HuH-7 (cell line): ENCODE measurements around the gene SEMA3F.
"Not testable (repeated sequence)": the region's sequence is repeated elsewhere in the genome, so short reads cannot be mapped to it uniquely, and the experiment has no call there.

ENCODE experiments used
- DNase-seq: peaks from one replicate; pipeline ENCODE4 v3.0.0; 2011; ENCODE audit warnings: low spot score

Gene SEMA3F

DNA sequence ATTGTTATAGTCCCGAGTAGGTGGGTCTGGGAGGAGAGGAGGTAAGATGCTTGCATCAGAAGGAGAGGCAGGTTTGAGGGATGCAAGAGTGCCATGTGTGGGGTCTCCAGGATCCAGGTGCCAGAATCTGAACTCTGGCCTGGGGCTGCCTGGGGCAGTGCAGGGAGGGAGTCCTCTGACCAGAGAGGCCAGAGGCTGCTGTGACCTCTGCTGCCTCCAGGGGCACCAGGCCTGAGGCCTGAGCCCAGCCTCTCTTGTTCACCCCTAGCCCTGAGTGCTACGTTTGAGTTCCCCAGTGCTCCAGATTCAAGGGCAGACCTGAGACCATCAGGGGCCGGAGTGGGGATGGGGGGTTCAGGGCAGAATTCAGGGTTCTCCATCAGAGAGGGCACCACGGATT lies 57.4 kb downstream of the SEMA3F start:
- DNase-seq: peak; percentile 60

DNA sequence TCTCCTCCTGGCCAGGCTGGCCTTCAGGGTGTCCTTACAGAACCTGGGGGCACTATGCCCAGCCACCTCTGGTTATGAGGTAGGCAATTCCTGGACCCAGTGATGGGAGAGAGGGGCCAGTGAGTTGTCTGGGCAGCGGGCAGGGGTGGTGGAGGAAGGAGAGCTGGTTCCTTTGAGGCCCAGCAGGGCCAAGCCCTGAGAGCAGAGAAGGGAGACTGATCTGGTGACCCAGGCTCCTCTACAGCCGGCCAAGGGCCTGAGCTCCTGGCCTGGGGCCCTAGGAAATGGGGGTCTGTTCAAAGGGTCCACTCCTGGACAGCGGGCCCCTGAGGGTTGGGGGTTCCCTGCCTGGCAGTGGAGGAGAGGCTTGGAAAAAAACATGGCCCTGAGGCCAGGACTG lies 57.8 kb downstream of the SEMA3F start:
- DNase-seq: no peak

DNA sequence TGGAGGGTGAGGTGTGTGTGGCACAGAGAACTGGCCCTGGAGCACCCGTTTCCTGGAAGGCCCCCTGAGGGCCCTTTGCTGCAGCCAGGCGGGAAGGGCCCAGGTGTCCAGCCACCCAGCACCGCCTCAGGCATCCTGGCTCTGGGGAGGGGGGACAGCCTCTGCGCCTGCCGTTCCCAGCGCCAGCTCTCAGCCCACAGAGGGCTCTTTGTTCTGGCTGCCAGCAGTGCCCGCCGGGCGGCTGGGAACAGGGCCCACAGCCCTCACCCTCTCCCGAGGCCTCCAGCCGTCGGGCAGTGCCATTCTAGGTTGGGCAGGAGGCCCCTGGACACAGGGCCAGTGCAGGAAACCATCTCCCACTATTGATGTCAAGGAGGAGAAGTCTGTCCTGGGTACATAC lies 58.2 kb downstream of the SEMA3F start:
- DNase-seq: no peak

DNA sequence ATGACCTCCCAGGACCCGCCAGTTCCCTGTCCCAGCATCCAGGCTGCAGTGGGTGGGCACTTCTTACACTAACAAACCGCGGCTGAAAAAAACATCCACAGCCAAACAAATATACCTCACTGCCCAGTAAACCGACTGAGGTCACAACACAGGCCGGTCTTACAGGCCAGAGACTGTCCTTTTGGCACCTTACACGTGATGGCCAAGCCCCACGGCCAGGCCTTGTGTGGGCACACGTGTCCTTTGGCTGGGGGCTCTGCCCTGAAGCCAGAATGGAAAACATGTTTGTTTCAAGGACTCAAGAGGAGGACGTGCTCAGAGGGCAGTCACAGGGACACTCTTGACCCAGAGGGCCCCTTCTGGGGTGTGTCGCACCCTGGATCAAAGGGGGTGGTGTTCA lies 59.7 kb downstream of the SEMA3F start:
- no peak for DNase-seq

DNA sequence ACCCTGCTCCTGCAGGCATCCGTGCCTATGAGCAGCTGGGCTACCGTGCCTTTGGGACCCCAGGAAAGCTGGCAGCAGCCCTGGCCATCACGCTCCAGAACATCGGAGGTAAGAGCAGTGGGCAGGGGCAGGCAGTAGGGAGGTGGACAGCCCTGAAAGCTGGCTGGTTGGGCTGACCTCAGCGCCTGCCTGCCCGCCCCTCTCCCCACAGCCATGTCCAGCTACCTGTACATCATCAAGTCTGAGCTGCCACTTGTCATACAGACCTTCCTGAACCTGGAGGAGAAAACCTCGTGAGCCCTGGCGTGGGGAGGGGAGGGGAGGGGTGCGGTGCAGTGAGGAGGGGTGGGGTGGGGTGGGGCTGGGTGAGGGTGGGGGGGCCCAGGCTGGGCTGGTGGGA lies 60.4 kb downstream of the SEMA3F start:
- no peak for DNase-seq

DNA sequence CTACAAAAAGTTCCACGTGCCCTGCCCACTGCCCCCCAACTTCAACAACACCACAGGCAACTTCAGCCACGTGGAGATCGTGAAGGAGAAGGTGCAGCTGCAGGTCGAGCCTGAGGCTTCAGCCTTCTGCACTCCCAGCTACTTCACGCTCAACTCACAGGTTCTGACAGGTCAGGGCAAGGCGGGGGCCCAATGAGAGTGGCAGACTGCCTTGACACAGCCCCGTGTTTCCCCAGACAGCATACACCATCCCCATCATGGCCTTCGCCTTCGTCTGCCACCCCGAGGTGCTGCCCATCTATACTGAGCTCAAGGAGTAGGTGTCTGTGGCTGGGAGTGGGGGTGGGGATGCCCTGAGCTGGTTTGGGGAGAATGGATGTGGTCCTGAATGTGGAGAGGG lies 62.6 kb downstream of the SEMA3F start:
- no peak for DNase-seq

DNA sequence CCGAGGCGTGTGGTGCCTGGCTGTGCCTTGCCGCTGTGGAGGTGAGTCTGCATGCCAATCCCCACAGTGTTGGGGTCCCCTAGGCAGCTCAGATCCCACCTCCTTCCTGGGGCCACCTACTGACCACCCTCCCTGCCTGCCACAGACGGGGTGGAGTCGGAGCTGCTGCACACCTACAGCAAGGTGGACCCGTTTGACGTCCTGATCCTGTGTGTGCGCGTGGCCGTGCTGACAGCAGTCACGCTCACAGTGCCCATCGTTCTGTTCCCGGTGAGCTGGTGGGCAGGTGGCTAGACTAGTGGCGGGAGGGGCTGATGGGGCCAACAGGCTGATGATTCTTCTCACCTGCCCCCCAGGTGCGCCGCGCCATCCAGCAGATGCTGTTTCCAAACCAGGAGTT lies 63.3 kb downstream of the SEMA3F start:
- DNase-seq: no peak

DNA sequence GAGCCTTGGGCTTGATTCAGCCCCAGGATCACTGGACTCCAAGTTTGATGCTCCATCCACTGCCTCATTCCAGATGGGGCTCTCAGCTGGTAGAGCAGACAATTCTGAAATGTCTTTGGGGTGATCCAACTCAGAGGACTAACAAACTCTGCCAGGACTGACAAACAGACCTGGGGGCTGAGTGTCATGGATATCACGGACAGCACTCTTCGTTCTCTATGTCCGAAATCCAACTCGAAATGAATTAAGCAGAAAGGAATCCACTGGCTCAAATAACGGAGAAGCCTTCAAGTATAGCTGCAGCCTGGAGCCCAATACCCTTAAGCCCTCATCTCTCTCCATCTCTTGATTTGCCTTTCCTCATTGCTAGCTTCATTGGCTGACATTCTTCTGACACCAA lies 64.2 kb downstream of the SEMA3F start:
- no peak for DNase-seq

DNA sequence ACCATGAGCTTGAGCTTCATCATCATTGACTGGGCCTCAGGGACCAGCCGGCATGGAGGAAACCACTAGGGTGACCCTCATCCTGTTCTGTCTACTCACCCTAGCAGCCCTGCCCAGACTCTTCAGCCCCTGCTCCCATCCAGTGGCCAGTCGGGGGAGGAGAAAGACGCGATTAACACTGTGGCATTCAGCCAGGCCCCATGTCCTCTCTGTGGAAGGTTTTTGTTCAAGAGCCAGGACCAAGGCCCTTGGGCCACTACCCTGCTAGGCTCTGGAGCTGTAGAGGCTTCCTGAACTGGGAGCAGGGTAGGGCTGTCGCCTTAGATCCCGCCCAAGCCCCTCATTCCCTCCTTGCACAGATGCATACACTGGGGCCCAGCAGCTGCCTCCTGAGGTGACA lies 65.0 kb downstream of the SEMA3F start:
- no peak for DNase-seq

DNA sequence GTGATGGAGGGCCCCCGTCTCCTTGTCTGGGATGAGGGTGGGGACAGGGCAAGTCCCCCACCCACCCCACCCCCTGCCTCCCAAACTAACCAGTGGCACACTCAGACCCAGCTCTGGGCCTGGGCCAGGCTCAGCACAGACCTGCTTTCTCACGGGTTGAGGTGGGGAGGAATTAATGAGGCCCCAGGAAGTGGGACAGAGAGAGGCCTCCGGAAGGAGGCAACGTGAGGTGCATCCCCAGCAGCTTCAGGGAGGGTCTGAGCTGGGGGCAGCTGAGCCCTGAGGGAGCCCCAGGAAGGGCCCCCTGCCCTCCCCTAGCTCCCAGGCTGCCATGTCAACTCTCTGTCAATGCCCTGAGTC lies 65.9 kb downstream of the SEMA3F start:
- no peak for DNase-seq

DNA sequence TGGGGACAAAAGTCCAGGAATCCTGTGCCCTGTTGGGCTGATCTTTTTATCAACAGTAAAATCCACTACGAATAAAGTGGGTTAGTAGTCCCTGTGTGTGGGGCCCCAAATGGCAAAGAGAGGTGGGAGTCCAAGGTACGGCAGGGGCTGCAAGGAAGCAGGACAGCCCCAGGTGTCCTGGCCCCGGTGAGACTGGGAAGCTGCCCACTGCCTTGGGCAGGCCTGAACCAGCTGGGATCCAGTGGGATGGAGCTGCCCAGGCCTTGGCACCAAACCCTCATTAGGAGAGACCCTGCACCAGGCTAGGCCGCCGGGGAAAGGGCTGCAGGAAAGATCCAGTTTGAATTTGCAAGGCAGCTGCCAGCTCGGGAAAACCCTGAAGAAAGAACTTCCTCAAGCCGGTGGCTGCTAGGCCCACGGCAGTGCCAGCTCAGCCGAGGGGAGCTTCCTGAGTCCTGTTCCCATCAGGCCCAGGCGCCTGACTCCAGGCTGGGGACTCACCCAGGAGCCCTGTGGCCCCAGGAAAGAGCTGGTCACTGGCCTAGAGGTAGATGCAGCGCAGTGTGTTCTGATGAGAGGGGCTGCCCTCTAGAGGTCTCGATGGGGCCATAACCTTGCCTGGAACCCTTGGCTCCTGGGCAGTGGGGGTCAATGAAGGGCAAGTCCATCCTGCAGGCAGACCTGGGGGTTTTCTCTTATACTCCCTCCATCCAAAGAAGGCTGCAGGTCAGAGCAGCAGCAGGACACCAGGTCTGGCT lies 66.5 kb downstream of the SEMA3F start:
- peak; percentile 76 for DNase-seq

DNA sequence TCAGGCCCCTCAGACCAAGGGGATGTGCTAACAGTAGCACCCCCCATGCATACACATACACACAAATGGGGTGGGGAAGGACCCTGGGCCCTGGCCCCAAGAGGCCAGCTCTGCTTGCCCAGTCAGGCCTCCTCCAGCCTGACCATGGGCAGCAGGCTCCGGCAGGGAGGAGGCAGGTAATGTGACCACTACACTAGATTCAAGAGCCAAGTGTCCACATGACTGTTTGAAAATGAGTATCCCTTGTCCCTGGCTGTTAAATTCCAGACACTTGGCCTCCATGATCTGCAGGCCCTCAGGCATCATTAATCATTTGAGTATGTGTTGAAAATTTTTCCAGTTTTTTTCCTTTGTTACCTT lies 67.0 kb downstream of the SEMA3F start:
- DNase-seq: no peak

DNA sequence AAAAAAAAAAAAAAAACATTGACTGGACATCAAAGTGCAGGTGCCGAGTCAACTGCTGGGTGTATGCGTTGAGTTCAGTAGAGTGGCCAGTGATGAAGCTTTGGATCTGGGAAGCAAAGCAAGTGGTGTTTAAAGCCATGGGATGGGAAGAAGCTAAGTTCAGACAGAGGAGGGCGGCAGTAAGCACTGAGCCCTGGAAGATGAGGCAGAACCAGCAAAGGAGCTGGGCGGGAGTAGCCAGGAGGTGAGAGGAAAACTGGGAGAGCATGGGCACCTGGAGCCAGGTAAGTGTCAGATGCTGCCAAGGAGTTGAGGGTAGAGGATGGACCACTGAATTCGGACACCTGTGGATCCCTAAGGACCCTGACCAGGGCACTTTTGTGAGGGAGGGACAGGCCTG lies 69.5 kb downstream of the SEMA3F start:
- DNase-seq: no peak

DNA sequence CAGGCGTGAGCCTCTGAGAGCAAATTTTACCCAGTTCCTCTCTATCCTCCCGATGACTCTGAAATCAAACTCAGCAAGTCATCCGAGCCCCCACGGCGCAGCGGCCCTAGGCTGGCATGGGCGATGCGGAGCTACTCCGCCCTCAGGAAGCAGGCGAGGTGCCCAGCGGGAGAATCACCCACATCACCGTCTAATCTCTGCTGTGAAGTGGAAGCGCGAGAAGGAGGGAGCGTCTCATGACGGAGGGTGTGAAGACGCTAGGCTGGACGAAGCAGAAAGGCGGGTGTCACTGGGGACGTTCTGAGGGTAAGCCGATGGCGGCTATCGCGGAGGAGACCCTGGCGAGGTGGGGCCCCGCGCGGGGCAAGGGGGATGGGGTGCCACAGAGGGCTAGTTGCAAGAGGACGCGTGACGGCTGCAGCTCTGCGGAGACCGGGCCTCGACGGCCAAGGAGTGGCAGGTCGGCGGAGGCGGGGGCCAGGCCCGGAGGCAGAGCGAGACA lies 71.8 kb downstream of the SEMA3F start:
- DNase-seq: no peak

DNA sequence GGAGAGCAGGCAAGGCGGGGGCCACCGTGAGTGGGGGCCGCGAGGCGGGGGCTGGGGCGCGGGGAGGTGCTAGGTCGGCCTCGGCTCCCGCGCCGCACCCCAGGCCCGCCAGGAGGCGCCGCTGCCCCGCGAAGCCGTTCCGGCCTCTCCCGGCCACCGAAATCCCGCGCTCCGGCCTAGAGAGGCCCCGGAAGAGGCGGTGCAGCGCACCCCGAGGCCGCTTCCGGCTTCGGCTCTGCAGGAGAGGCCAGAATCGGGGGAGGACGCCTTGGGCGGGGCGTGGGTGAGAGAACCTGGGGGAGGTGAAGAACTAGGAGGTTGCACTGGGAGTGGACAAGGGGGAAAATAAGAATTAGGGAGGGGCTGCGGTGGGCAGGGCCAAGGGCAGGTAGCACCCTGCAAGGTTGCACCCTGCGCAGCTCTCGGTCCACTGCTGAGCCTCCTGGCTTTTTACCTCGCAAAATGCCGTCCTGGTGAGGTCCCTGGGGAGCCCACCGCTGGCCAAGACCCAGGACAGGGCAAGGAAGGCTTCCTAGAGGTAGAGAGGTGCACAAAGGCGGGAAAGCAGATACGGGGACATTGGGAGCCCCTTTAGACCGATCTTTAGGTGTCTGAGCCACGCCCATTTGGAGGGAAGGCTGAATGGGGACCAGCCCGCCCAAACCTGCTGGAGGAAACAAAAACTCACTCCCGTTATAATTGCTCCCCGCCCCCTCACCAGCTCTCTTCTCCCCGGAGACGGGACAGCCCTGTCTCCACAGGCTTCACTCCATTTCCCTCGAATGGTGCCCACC lies 72.5 kb downstream of the SEMA3F start:
- peak; percentile 92 for DNase-seq

DNA sequence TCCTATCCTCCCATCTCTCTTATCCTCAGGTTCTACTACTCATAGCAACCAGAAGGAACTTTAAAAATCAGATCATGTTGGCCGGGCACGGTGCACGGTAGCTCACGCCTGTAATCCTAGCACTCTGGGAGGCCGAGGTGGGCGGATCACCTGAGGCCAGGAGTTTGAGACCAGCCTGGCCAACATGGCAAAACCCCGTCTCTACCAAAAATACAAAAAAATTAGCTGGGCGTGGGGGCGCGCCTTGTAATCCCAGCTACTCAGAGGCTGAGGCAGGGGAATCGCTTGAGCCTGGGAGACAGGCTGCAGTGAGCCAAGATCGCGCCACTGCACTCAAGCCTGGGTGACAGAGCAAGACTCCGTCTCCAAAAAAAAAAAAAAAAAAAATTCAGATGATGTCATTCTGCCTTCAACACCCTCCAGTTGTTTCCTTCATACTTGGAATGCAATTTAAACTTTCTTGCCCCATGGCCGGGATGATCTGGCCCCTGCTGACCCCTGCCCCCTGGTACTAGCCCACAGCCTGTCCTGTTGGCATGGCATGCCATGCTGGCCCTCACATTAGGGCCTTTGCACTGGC lies 73.2 kb downstream of the SEMA3F start:
- DNase-seq: not testable (repeated sequence)

DNA sequence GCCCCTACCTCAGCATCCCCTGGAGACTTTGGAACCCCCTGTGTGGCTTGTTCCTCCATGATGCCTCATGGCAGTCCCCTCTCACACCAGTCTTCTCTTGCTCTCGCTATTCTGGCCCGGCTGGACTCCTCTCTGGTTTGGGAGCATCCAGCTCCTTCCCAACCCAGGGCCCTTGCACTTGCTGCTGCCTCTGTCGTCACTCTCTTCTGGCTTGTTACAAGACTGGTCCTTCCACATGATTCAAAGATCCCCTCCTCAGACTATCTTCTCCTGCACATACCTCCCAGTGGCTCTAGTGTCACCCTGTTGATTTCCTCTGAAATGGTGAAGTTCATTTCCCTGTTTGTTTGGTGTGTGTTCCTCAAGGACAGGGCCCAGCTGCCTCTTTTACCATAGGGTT lies 74.4 kb downstream of the SEMA3F start:
- DNase-seq: no peak

DNA sequence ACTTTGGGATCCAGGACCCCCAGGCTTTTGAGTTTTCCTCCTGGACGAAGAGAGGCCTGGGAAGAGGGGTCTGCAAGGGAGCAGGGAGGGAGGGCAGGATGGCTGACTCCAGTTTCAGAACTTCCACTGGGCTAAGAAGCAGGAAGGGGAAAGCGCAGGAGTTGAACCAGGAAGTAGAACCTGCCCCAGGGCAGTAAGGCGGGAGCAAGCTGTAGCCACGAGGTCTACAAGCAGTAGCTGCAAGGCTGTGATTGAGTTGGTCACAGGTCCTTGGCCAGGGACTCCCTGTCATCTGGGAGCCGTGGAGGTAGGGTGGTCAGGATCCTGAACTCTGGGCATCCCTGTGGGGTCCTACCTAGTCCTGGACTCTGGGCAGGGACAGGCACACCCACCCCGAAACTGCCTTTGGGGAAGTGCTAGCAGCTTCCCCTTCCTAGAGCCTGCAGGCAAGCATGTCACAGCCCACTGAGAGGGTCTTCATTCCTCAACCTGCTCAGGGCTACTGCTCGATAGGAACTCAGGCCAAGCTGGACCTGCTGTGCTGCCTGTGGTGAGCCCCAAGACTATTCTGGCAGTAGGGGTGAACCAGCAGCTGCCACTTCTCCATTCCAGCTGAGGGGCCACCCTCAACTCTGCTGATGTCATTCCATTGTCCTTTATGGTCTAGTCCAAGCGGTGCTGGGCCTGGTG lies 75.1 kb downstream of the SEMA3F start:
- DNase-seq: no peak

DNA sequence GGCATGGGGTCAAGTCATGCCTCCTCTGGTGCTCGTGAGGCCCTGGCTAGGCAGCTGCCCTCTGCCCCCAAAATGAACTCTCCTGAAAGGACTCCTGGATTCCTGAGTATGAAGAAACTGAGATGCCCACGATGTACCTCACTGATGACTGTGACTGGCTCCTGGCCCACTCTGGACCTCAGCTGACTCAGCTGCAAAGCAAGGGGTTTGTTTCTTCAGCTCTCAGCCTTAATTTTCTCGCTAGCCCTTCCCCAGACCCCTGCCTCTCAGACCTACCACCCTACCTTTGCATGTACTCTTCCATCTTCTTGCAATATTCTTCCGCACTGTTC lies 75.6 kb downstream of the SEMA3F start:
- no peak for DNase-seq

DNA sequence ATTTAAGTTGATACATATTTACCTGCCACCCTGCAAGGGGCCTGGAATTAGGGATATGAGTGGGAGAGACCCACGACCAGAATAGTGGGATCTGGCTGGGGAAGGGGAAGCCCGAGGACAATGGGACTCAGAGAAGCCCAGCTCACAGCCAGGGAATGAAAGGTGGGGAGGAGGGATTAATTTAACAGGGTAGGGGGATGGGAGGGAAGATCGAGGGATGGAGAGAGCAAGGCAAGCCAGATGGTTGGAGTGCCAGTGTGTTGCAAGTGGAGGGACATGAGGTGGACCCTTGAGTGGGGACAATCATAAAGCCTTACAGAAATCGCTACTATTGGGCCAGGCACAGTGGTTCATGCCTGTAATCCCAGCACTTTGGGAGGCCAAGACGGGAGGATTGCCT lies 76.5 kb downstream of the SEMA3F start:
- DNase-seq: no peak

DNA sequence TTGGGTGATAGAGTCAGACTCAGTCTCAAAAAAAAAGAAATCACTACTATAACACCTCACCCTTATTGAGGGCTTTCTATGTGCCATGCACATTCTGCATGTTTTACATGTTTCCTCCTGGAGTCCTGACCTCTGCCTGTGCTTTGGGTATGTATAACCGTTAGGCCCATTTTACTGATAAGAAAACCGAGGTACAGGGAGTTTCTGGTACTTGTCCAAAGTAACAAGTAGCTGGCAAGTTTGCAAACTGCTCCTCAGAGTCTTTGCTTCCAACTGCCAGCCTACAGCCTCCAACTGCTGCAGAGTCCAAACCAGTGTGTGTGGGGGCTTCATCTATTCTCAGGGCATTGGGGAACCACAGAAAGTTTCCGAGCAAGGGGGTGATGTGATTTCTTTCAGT lies 77.2 kb downstream of the SEMA3F start:
- no peak for DNase-seq

DNA sequence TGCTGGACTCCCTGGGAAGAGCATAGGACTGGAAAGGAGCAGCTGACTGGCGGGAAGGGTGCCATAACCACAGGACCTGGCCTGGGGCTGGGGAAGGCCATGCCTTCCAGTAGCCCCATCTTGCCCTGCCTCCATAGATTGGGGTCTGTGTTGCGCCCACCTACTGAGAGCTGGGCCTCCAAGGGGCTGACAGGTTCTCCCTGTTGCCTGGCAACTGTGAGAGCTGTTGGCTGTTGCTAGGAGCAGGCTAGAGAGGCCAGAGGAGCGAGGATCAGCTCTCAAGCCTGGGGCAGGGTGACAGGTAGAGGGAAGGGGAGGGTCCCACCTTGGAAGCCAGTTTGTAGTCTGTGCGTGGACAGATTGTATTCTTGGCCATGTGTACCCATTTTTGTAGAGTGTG lies 78.1 kb downstream of the SEMA3F start:
- DNase-seq: no peak
